ENCODE measurements around the gene APBB1.
A peak's percentile ranks its signal among the peaks of the same experiment; 100 is the strongest.

The APBB1 gene

GRCh38 chr11:6419009-6419631, at the start of gene APBB1:
Gene APBB1 (minus strand): TSS chr11:6419094. CDS start chr11:6411347, 7,747 bp downstream.
- DNase-seq (ENCODE audit: low read depth in 1 of 2, low spot score in 1 of 2), result peak; percentile 50 to 66

- no peak for DNase-seq (ENCODE audit: low read depth in 1 of 2, low spot score in 1 of 2)
Observed at GRCh38 chr11:6459099-6459450, 40.2 kb upstream of the APBB1 start.

GRCh38 chr11:6458352-6459098, 39.6 kb upstream of the APBB1 start:
- DNase-seq (ENCODE audit: low read depth in 1 of 2, low spot score in 1 of 2), result no peak

- no peak for DNase-seq (ENCODE audit: low read depth in 1 of 2, low spot score in 1 of 2)
Observed at GRCh38 chr11:6457581-6458320, 38.9 kb upstream of the APBB1 start.

GRCh38 chr11:6456361-6457073, 37.6 kb upstream of the APBB1 start:
- DNase-seq (ENCODE audit: low read depth in 1 of 2, low spot score in 1 of 2), result no peak

GRCh38 chr11:6455070-6455469, 36.2 kb upstream of the APBB1 start:
- no peak for DNase-seq (ENCODE audit: low read depth in 1 of 2, low spot score in 1 of 2)

- no peak for DNase-seq (ENCODE audit: low read depth in 1 of 2, low spot score in 1 of 2)
Observed at GRCh38 chr11:6453152-6453551, 34.3 kb upstream of the APBB1 start.

GRCh38 chr11:6452219-6452618, 33.3 kb upstream of the APBB1 start:
- DNase-seq (ENCODE audit: low read depth in 1 of 2, low spot score in 1 of 2), result no peak

GRCh38 chr11:6448574-6448973, 29.7 kb upstream of the APBB1 start:
- no peak for DNase-seq (ENCODE audit: low read depth in 1 of 2, low spot score in 1 of 2)

GRCh38 chr11:6443269-6444003, 24.5 kb upstream of the APBB1 start:
- peak in 1 of 2 donors; percentile 9 for DNase-seq (ENCODE audit: low read depth in 1 of 2, low spot score in 1 of 2)

GRCh38 chr11:6442441-6442840, 23.5 kb upstream of the APBB1 start:
- DNase-seq (ENCODE audit: low read depth in 1 of 2, low spot score in 1 of 2), result no peak

GRCh38 chr11:6440906-6441358, 22.0 kb upstream of the APBB1 start, which contains the start of gene HPX:
Gene HPX (minus strand): TSS chr11:6440987. CDS start chr11:6440963, 24 bp downstream.
- no peak for DNase-seq (ENCODE audit: low read depth in 1 of 2, low spot score in 1 of 2)

GRCh38 chr11:6438979-6439571, 20.2 kb upstream of the APBB1 start:
- no peak for DNase-seq (ENCODE audit: low read depth in 1 of 2, low spot score in 1 of 2)

- DNase-seq (ENCODE audit: low read depth in 1 of 2, low spot score in 1 of 2), result no peak
Observed at GRCh38 chr11:6437993-6438392, 19.1 kb upstream of the APBB1 start.

GRCh38 chr11:6437423-6437822, 18.5 kb upstream of the APBB1 start:
- no peak for DNase-seq (ENCODE audit: low read depth in 1 of 2, low spot score in 1 of 2)

GRCh38 chr11:6433998-6434660, 15.2 kb upstream of the APBB1 start:
- DNase-seq (ENCODE audit: low read depth in 1 of 2, low spot score in 1 of 2), result no peak

- DNase-seq (ENCODE audit: low read depth in 1 of 2, low spot score in 1 of 2), result no peak
Observed at GRCh38 chr11:6431861-6432260, 13.0 kb upstream of the APBB1 start.

GRCh38 chr11:6427516-6427915, 8.6 kb upstream of the APBB1 start:
- no peak for DNase-seq (ENCODE audit: low read depth in 1 of 2, low spot score in 1 of 2)

- DNase-seq (ENCODE audit: low read depth in 1 of 2, low spot score in 1 of 2), result no peak
Observed at GRCh38 chr11:6420677-6421076, 1.8 kb upstream of the APBB1 start.

- no peak for DNase-seq (ENCODE audit: low read depth in 1 of 2, low spot score in 1 of 2)
Observed at GRCh38 chr11:6418557-6419008, 311 bp downstream of the APBB1 start.

All from activated T-helper 1 cell treated with anti-CD3 and anti-CD28 coated beads, Interleukin-2, amount 50 U/mL, for 16 hours (primary cell).